ENCODE data around the gene FN1.

FN1 gene

GRCh38 chr2:215382480-215382879 lies 53.4 kb downstream of the FN1 start (continued):
- TF ChIP-seq ZBTB44 (tag by site-specific recombination; IDR thresholded peaks at IDR 0.05): no peak
- TF ChIP-seq OSR2 (tag by site-specific recombination; IDR thresholded peaks at IDR 0.05): no peak
- no peak for TF ChIP-seq ZNF140 (tag by site-specific recombination; IDR thresholded peaks at IDR 0.05)
- TF ChIP-seq HOXA7 (CRISPR knock-in tag; IDR thresholded peaks at IDR 0.05; ENCODE audit: borderline replicate concordance): no peak
- TF ChIP-seq ZNF658 (tag by site-specific recombination; IDR thresholded peaks at IDR 0.05): no peak
- no peak for TF ChIP-seq BCL11B (tag by site-specific recombination; IDR thresholded peaks at IDR 0.05; ENCODE audit: low read depth)
- TF ChIP-seq ZNF416 (tag by site-specific recombination; IDR thresholded peaks at IDR 0.05): no peak
- no peak for TF ChIP-seq ZNF2 (tag by site-specific recombination; IDR thresholded peaks at IDR 0.05)

DNA sequence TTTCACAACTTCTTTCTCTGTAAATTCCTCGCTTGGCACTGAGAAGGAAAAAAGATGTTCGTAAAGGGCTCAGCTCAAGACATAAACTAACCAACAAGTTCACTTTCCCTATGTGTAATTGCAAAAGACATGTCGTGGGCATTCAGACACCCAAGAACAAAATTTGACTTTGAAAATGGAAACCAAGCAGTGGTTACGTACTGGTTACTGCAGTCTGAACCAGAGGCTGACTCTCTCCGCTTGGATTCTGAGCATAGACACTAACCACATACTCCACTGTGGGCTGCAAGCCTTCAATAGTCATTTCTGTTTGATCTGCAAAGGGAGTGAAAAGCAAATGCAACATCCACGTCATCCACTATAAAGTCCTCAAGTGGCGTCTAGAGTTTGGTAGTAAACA lies 53.9 kb downstream of the FN1 start:
- Histone ChIP-seq H3K36me3 (ENCODE audit: control insufficient read depth in 2 of 2, insufficient read depth in 1 of 2, low read length in 2 of 2) (peaks cover 33 to 82% of the 10 kb centered on the region in 2 experiments), H3K4me3 (ENCODE audit: low read depth, low read length) (no peak overlapping the region), H3K27ac (ENCODE audit: extremely low read depth, low read depth, low read length) (no peak overlapping the region), H3K9me3 (ENCODE audit: control insufficient read depth, insufficient read depth, low read depth, low read length) (no peaks in the 10 kb centered on the region), H3K4me1 (ENCODE audit: control insufficient read depth, insufficient read depth, low read length) (no peaks in the 10 kb centered on the region)
- ChIA-PET POLR2A (no interaction called here), CTCF (no interaction called here)
- TF ChIP-seq ZNF138 (tag by site-specific recombination; IDR thresholded peaks at IDR 0.05; ENCODE audit: borderline replicate concordance): no peak
- no peak for TF ChIP-seq REST (tag by site-specific recombination; IDR thresholded peaks at IDR 0.05)
- no peak for TF ChIP-seq ZNF629 (tag by site-specific recombination; IDR thresholded peaks at IDR 0.05)
- TF ChIP-seq ZNF114 (tag by site-specific recombination; IDR thresholded peaks at IDR 0.05): no peak
- TF ChIP-seq REPIN1 (tag by site-specific recombination; IDR thresholded peaks at IDR 0.05; ENCODE audit: low read depth): no peak
- no peak for TF ChIP-seq ZNF624 (tag by site-specific recombination; IDR thresholded peaks at IDR 0.05)

DNA sequence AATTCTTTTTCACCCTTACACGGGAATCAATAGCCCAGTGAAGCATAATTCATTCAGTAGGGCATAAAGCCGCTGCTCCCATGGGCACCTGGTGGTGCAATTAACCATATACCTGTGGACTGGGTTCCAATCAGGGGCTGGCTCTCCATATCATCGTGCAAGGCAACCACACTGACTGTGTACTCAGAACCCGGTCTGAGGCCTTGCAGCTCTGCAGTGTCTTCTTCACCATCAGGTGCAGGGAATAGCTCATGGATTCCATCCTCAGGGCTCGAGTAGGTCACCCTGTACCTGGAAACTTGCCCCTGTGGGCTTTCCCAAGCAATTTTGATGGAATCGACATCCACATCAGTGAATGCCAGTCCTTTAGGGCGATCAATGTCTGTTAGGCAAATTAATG lies 55.2 kb downstream of the FN1 start:
- H3K4me1 ChIP-seq (ENCODE audit: control insufficient read depth, insufficient read depth, low read length): no peaks in the 10 kb centered on the region
- H3K27ac ChIP-seq (ENCODE audit: extremely low read depth, low read depth, low read length): no peak overlapping the region
- ChIA-PET POLR2A (no interaction called here), CTCF (interaction anchor here (0.6 kb wide), 1 partner anchor 21 kb away, joined by 4 read pairs; no protein-coding TSS in a partner anchor)
- H3K36me3 ChIP-seq (ENCODE audit: control insufficient read depth in 2 of 2, insufficient read depth in 1 of 2, low read length in 2 of 2): peaks cover 32 to 83% of the 10 kb centered on the region in 2 experiments
- H3K9me3 ChIP-seq (ENCODE audit: control insufficient read depth, insufficient read depth, low read depth, low read length): no peaks in the 10 kb centered on the region
- TF ChIP-seq ZFP37 (tag by site-specific recombination; IDR thresholded peaks at IDR 0.05) (no peak), ZNF837 (tag by site-specific recombination; IDR thresholded peaks at IDR 0.05) (no peak), KLF7 (tag by site-specific recombination; IDR thresholded peaks at IDR 0.05; ENCODE audit: borderline replicate concordance) (no peak), ZNF785 (tag by site-specific recombination; IDR thresholded peaks at IDR 0.05) (no peak), SALL2 (tag by site-specific recombination; IDR thresholded peaks at IDR 0.05; ENCODE audit: borderline replicate concordance) (no peak), EGR2 (tag by site-specific recombination; IDR thresholded peaks at IDR 0.05; ENCODE audit: low read depth) (no peak), ZSCAN30 (tag by site-specific recombination; IDR thresholded peaks at IDR 0.05) (no peak)
- H3K4me3 ChIP-seq (ENCODE audit: low read depth, low read length): no peak overlapping the region
